GM12865 (cell line): ENCODE measurements around the gene MCM9.

Experiments used
- DNase-seq: peaks from one replicate; pipeline ENCODE4 v3.0.0; 2010; ENCODE audit warnings: low read depth
- H3K4me3 ChIP-seq: 2 replicates; pipeline ENCODE4 v1.5.1; 2011; ENCODE audit warnings: mild to moderate bottlenecking, low read depth, low read length, control low read depth
- TF ChIP-seq, protein P1 (sequence below): IDR thresholded peaks from 2 replicates; pipeline ENCODE4 v1.5.1; 2011; ENCODE audit warnings: low read length, control low read depth, low read depth, inconsistent platforms; ENCODE audit not compliant: insufficient read depth; ENCODE audit errors: missing control alignments

Gene MCM9

DNA sequence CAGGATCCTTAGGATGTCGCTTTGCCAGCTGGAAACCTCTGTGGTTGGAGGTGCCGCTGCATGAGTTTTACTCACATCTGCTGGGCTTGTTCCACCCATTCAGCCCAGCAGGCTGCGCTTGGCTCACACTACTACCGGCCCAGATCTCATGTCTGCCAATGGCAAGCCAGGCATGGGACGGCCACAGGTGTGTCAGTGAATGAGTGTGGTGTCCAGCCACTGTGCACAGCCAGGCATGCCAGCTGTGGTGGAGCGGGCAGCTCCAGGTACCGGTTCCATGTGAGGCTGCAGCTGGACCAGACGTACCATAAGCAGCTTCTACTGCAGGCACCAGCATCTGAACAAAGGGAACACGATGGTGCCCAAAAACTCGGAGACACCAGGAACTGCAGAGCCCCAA, 74.1 kb downstream of the MCM9 start:
- TF ChIP-seq, protein P1, sequence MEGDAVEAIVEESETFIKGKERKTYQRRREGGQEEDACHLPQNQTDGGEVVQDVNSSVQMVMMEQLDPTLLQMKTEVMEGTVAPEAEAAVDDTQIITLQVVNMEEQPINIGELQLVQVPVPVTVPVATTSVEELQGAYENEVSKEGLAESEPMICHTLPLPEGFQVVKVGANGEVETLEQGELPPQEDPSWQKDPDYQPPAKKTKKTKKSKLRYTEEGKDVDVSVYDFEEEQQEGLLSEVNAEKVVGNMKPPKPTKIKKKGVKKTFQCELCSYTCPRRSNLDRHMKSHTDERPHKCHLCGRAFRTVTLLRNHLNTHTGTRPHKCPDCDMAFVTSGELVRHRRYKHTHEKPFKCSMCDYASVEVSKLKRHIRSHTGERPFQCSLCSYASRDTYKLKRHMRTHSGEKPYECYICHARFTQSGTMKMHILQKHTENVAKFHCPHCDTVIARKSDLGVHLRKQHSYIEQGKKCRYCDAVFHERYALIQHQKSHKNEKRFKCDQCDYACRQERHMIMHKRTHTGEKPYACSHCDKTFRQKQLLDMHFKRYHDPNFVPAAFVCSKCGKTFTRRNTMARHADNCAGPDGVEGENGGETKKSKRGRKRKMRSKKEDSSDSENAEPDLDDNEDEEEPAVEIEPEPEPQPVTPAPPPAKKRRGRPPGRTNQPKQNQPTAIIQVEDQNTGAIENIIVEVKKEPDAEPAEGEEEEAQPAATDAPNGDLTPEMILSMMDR = no peak
- no peak for DNase-seq
- H3K4me3 ChIP-seq = no peak overlapping the region

DNA sequence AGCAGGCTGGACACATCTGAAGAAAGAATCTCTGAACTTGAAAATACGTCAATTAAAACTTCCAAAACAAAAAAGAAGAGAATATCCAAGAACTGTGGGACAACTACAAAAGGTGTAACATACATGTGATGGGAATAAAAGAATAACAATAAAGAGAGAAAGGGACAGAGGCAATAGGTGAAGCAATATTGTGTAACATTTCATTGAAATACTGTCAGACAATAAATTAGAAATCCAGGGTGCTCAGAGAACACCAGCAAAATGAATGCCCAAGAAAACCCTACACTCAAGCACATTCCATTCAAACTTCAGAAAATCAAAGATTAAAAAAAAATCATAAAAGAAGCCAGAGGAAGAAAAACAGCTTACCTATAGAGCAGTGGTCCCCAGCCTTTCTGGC, 74.6 kb downstream of the MCM9 start:
- TF ChIP-seq, protein P1 = no peak
- no peak for DNase-seq
- H3K4me3 ChIP-seq = no peak overlapping the region

DNA sequence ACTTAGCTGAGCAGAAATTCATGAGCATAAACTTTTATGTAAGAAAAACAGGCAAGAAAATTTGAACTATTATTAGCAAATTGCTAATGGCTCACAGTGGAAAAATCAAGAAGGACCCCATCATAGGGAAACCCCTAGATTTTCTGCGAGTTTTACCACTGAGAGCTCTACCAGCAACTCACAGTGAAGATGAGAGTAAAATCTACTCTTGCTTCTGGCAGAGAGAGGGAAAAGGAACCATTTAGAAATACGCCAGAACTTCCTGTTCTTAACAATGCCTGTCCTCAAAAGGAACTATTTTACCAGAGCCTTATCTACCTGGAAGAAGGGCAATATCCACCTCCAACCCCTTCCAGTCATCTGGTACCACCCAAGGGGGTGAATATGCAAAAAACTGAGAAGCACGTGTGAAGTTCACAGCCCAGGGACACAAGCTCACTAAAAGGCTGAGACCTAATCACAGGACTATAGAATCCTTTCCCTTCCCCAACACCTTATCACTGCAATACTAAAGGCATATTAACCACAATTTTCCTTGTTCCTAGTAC, 75.4 kb downstream of the MCM9 start:
- H3K4me3 ChIP-seq = no peak overlapping the region
- peak; percentile 22 for DNase-seq
- TF ChIP-seq, protein P1 = no peak

DNA sequence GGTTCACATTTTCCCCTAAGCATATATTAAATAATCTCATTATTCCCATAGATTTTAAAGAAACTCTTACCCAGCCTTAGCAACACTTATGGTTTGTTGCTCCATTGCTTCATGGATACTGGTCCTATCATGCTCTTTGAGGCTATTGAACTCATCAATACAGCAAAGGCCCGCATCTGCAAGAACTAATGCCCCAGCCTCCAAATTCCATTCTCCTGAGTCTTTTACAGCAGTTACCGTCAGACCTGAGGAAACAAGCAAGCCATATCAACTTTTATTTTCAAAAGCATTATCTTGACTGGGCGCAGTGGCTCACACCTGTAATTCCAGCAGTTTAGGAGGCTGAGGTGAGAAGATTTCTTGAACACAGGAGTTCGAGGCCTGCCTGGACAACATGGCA, 78.7 kb downstream of the MCM9 start:
- TF ChIP-seq, protein P1 = no peak
- DNase-seq = no peak
- H3K4me3 ChIP-seq = no peak overlapping the region

DNA sequence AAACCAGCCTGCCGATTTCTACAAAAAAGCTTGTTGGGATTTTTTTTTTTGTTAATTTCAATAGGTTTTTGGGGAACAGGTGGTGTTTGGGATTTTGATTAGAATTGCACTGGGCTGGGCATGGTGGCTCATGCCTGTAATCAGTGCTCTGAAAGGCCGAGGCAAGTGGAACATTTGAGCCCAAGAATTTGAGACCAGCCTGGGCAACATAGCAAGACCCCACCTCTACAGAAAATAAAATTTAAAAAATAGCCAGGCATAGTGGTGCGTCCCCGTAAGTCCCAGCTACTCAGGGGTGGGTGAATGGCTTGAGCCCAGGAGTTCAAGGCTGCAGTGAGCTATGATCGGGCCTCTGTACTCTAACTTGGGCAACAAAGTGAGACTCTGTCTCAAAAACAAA, 81.6 kb downstream of the MCM9 start:
- TF ChIP-seq, protein P1 = no peak
- no peak for DNase-seq
- H3K4me3 ChIP-seq = no peak overlapping the region

DNA sequence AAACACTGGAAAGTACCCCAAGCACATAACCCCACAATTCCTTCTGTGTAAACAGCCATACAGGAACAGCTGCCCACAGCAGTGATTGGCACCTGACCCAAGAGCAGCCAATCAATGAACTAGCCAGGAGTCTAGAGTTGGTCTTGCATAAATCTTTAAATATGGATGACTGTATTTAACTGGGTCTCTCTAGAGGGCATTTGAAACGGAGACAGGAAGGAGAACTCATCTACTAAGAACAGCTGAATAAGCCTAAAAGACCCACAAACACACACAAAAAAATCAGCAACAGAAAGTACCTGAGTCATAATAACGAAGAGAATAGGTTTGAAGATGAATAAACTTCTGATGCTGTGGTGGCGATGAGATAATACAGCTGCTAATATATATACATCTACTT, 90.0 kb downstream of the MCM9 start:
- no peak overlapping the region for H3K4me3 ChIP-seq
- peak; percentile 72 for DNase-seq
- TF ChIP-seq, protein P1 = no peak

DNA sequence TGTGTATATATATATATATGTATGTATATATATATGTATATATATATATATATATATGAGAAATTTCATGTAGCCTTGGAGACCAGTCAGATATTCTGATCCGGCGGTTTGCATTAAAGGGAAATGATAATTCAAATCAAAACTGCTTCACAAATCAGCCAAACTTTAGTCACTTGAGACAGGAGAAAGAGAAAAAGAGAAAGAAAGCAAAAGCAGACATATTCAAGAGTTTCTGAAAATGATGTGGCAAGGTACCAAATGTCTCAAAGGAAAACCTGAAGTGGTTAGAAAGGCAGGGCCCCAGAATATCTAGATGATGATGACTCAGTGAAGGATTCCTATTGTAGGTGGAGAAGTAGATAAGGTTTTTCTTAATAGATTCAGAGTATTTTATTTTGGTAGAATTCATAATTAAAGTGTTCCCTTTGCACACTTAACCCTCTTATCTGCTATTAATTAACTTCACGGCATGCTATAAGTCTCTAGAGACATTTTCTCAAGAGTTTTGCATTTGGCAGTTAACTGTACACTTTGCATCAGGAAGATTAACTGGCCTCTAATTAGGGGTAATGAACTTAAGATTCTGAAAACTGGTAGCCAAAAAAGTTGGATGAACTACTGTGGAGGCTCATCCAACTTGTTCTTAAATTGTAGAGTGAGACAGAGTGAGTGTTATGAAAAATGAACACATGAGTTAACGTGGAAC, 91.1 kb downstream of the MCM9 start:
- peak; percentile 84 for DNase-seq
- TF ChIP-seq, protein P1 = no peak
- H3K4me3 ChIP-seq = no peak overlapping the region
